Measurements from ENCODE around the gene BCR. TPM values are rescaled to one million over a fixed set of nuclear protein-coding genes. Genes with fewer than 3 reads are reported as not detected.

BCR gene
- total and polyA plus RNA-seq, 2 donors from 2014 or later: 45.0 to 97.7 TPM

DNA sequence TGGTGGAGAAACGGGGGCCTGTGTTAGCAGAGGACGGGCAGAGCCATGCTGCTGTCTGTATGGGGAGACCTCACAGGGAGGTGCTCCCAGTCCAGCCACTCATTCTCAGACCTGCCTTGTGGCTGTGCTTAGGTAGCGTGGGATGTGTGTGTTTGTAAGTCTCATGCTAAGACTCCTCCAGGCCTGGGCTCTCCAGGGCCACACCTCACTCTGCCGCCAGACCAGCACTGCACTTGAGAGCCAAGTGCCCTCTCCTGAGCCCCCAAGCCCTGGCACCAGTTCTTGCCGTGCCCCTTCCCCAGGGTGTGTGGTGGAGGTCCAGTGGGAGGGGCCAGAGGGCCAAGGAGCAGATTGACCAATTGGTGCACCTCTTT lies 108.8 kb downstream of the BCR start:
- Histone ChIP-seq H3K4me3 (ENCODE audit: low read length in 3 of 3) (no peak overlapping the region), H3K4me1 (ENCODE audit: control insufficient read depth in 2 of 3, insufficient read depth in 2 of 3, low read depth in 1 of 3, low read length in 3 of 3) (peaks cover 0 to 5% (median 2%) of the 10 kb centered on the region in 3 donors), H3K9ac (ENCODE audit: low read length in 3 of 3) (no peak overlapping the region), H3K36me3 (ENCODE audit: control insufficient read depth in 2 of 3, insufficient read depth in 3 of 3, low read length in 3 of 3) (peaks cover 2 to 60% (median 38%) of the 10 kb centered on the region in 3 donors), H3K27me3 (ENCODE audit: control insufficient read depth, insufficient read depth, low read length) (no peaks in the 10 kb centered on the region), H3K9me3 (ENCODE audit: control insufficient read depth in 2 of 3, insufficient read depth in 1 of 3, low read length in 3 of 3) (no peaks in the 10 kb centered on the region), H3K27ac (ENCODE audit: low read depth in 2 of 2, low read length in 2 of 2) (no peak overlapping the region)
- FAIRE-seq (no peak), DNase-seq (no peak)
- no peak for TF ChIP-seq CTCF (IDR thresholded peaks at IDR 0.05; ENCODE audit: borderline replicate concordance, extremely low read depth, insufficient read depth)
- intact Hi-C loops (cut with DNase I): no loop called here

DNA sequence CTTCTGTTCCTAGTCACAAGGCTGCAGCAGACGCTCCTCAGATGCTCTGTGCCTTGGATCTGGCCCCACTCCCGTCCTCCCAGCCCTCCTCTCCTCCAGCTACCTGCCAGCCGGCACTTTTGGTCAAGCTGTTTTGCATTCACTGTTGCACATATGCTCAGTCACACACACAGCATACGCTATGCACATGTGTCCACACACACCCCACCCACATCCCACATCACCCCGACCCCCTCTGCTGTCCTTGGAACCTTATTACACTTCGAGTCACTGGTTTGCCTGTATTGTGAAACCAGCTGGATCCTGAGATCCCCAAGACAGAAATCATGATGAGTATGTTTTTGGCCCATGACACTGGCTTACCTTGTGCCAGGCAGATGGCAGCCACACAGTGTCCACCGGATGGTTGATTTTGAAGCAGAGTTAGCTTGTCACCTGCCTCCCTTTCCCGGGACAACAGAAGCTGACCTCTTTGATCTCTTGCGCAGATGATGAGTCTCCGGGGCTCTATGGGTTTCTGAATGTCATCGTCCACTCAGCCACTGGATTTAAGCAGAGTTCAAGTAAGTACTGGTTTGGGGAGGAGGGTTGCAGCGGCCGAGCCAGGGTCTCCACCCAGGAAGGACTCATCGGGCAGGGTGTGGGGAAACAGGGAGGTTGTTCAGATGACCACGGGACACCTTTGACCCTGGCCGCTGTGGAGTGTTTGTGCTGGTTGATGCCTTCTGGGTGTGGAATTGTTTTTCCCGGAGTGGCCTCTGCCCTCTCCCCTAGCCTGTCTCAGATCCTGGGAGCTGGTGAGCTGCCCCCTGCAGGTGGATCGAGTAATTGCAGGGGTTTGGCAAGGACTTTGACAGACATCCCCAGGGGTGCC lies 109.8 kb downstream of the BCR start:
- Histone ChIP-seq H3K9ac (ENCODE audit: low read length in 3 of 3) (no peak overlapping the region), H3K4me3 (ENCODE audit: low read length in 3 of 3) (no peak overlapping the region), H3K9me3 (ENCODE audit: control insufficient read depth in 2 of 3, insufficient read depth in 1 of 3, low read length in 3 of 3) (no peaks in the 10 kb centered on the region), H3K4me1 (ENCODE audit: control insufficient read depth in 2 of 3, insufficient read depth in 2 of 3, low read depth in 1 of 3, low read length in 3 of 3) (peaks cover 0 to 5% (median 0%) of the 10 kb centered on the region in 3 donors), H3K27me3 (ENCODE audit: control insufficient read depth, insufficient read depth, low read length) (no peaks in the 10 kb centered on the region), H3K27ac (ENCODE audit: low read depth in 2 of 2, low read length in 2 of 2) (no peak overlapping the region), H3K36me3 (ENCODE audit: control insufficient read depth in 2 of 3, insufficient read depth in 3 of 3, low read length in 3 of 3) (peaks cover 2 to 61% (median 40%) of the 10 kb centered on the region in 3 donors)
- DNase-seq (peak in 4 of 5 donors; percentile 38 to 71 (median 58)), FAIRE-seq (no peak)
- intact Hi-C loops (cut with DNase I): no loop called here
- peak; percentile 53 for TF ChIP-seq CTCF (IDR thresholded peaks at IDR 0.05; ENCODE audit: borderline replicate concordance, extremely low read depth, insufficient read depth)

GRCh38 chr22:23291806-23292452 lies 111.6 kb downstream of the BCR start:
- FAIRE-seq (no peak), DNase-seq (peak in 1 of 5 donors; percentile 43)
- H3K4me1 ChIP-seq (ENCODE audit: control insufficient read depth in 2 of 3, insufficient read depth in 2 of 3, low read depth in 1 of 3, low read length in 3 of 3): peaks cover 0 to 5% (median 0%) of the 10 kb centered on the region in 3 donors
- no peak overlapping the region for H3K4me3 ChIP-seq (ENCODE audit: low read length in 3 of 3)
- no peaks in the 10 kb centered on the region for H3K9me3 ChIP-seq (ENCODE audit: control insufficient read depth in 2 of 3, insufficient read depth in 1 of 3, low read length in 3 of 3)
- no peak overlapping the region for H3K27ac ChIP-seq (ENCODE audit: low read depth in 2 of 2, low read length in 2 of 2)
- H3K36me3 ChIP-seq (ENCODE audit: control insufficient read depth in 2 of 3, insufficient read depth in 3 of 3, low read length in 3 of 3): peaks cover 2 to 67% (median 33%) of the 10 kb centered on the region in 3 donors
- no peak for TF ChIP-seq CTCF (IDR thresholded peaks at IDR 0.05; ENCODE audit: borderline replicate concordance, extremely low read depth, insufficient read depth)
- no peak overlapping the region for H3K9ac ChIP-seq (ENCODE audit: low read length in 3 of 3)
- no peaks in the 10 kb centered on the region for H3K27me3 ChIP-seq (ENCODE audit: control insufficient read depth, insufficient read depth, low read length)
- intact Hi-C loops (cut with DNase I): no loop called here
